CD4-positive, alpha-beta T cell treated with Interleukin-6 for 4 hours (primary cell): Measurements from ENCODE around the gene SNPH.
A peak's percentile ranks its signal among the peaks of the same experiment; 100 is the strongest.
"Not testable (repeated sequence)": the region's sequence is repeated elsewhere in the genome, so short reads cannot be mapped to it uniquely, and the experiment has no call there.

Source experiments
- DNase-seq: peaks from one replicate; pipeline ENCODE4 v3.0.0-alpha.2; 2020; ENCODE audit warnings: mixed read lengths

SNPH gene, protein sequence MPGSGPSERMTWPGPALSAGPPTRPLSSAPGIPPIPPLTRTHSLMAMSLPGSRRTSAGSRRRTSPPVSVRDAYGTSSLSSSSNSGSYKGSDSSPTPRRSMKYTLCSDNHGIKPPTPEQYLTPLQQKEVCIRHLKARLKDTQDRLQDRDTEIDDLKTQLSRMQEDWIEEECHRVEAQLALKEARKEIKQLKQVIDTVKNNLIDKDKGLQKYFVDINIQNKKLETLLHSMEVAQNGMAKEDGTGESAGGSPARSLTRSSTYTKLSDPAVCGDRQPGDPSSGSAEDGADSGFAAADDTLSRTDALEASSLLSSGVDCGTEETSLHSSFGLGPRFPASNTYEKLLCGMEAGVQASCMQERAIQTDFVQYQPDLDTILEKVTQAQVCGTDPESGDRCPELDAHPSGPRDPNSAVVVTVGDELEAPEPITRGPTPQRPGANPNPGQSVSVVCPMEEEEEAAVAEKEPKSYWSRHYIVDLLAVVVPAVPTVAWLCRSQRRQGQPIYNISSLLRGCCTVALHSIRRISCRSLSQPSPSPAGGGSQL

DNA sequence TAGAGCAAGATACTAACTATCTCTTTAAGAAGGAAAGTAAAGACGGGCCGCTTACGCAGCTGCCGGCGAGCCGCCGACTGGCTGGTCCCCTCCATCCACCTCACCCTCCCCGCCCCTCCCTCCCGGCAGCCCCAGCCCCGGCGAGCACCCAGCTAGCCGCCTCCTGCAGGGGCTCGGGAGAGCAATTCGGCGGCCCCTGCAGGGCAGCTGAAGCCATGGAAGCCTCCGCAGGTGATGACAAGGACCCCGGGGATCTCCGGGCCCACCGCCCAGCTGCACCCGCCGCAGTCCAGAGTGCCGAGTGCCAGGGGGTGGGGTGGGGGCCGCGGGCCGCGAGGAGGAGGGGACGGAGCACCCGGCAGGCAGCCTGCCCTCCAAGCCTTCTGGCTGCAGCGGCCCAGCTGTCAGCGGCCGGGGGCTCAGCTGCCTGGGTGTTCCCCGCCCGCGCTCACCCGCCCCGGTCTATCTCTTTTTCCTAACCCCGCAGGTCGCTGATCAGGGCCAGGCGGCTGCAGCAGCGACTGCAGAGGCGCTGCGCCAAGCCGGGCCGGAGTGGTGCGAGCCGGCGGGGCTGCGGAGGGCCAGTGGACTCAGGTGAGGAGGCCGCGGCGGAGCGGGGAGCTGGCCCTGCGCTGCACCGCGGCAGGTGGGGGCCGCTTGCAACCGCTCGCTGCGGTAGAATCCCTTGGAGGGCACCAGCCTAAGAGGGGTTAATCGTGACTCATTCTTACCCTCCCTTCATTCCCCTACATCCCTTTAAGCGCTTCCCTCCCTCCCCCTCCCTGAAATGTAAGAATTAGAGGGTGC is at the start of gene SNPH:
Gene SNPH (plus strand): TSS at position 128 of the 807 bp plus-strand sequence. CDS start 29,946 bp downstream, outside the sequence.
- DNase-seq, result peak; percentile 88

DNA sequence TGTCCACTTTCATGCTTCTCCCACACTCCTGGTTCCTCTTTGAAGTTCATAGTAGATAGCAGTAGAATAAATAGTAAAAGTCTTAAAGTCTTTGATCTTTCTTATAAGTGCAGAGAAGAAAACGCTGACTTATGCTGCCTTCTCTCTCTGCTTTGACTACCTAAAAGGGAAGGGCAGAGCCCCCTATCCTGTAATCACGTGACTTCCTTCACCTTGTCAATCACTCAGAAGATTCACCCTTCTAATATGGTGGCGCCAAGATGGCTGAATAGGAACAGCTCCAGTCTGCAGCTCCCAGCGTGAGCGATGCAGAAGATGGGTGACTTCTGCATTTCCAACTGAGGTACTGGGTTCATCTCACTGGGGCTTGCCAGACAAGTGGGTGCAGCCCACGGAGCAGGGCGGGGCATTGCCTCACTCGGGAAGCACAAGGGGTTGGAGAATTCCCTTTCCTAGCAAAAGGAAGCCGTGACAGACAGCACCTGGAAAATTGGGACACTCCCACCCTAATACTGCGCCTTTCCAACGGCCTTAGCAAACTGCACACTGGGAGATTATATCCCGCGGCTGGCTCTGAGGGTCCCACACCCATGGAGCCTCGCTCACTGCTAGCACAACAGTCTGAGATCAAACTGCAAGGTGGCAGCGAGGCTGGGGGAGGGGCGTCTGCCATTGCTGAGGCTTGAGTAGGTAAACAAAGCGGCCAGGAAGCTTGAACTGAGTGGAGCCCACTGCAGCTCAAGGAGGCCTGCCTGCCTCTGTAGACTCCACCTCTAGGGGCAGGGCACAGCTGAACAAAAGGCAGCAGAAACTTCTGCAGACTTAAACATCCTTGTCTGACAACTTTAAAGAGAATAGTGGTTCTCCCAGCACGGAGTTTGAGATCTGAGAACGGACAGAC is 49.3 kb upstream of the SNPH start:
- DNase-seq, result not testable (repeated sequence)

DNA sequence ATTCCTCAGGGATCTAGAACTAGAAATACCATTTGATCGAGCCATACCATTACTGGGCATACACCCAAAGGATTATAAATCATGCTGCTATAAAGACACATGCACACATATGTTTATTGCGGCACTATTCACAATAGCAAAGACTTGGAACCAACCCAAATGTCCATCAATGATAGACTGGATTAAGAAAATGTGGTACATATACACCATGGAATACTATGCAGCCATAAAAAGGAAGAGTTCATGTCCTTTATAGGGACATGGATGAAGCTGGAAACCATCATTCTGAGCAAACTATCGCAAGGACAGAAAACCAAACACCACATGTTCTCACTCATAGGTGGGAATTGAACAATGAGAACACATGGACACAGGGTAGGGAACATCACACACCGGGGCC is 43.3 kb upstream of the SNPH start:
- not testable (repeated sequence) for DNase-seq

DNA sequence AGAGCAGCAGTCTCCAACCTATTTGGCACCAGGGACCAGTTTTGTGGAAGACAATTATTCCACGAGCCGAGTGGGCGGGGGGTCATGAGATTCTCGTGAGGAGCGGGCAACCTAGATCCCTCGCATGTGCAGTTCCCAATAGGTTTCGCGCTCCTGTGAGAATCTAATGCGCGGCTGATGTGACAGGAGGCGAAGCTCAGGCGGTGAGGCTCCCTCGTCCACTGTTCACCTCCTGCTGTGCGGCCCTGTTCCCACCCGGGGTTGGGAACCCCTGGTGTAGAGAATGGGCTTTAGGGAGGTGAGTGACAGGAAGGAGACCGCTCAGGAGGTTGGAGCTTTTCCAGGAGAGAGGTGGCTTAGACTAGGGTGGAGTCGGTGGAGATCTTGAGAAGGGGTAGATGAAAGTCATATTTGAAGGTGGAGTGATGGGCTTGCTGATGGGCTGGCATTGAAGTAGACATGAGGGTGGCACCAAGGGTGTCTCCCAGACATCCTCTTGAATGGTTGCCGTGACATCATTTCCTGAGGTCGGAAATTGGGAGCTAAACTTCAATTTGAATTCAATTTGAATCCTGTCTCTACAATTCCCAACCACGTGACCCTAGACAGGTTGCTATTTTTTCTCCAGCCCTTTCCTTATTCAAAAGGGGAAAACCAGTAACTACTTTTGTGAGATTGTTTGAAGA is 41.7 kb upstream of the SNPH start:
- DNase-seq, result no peak

DNA sequence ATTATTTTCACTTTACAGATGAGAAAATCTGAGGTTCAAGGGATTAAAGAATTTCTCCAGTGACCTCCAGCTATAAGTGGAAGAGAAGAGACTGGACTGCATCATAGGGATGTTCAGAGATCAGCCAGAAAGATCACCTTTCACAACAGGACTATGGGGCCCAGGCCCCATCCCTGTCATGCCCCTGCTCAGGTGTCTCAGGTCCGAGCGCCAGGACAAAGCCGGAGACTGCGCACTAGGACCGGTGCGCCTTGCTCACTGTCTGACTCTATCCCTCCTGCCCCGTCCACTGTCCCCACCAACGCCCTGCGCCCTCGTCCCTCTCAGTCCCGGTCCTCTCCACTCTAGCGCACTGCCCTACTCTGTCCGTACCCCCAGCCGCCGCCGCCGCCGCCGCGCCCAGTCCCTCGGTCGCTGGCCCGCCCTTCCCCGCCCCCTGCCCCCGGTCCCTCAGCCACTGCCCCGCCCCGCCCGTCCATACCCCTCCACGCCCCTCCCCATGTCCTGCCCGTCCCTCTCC is 40.8 kb upstream of the SNPH start:
- peak; percentile 92 for DNase-seq

DNA sequence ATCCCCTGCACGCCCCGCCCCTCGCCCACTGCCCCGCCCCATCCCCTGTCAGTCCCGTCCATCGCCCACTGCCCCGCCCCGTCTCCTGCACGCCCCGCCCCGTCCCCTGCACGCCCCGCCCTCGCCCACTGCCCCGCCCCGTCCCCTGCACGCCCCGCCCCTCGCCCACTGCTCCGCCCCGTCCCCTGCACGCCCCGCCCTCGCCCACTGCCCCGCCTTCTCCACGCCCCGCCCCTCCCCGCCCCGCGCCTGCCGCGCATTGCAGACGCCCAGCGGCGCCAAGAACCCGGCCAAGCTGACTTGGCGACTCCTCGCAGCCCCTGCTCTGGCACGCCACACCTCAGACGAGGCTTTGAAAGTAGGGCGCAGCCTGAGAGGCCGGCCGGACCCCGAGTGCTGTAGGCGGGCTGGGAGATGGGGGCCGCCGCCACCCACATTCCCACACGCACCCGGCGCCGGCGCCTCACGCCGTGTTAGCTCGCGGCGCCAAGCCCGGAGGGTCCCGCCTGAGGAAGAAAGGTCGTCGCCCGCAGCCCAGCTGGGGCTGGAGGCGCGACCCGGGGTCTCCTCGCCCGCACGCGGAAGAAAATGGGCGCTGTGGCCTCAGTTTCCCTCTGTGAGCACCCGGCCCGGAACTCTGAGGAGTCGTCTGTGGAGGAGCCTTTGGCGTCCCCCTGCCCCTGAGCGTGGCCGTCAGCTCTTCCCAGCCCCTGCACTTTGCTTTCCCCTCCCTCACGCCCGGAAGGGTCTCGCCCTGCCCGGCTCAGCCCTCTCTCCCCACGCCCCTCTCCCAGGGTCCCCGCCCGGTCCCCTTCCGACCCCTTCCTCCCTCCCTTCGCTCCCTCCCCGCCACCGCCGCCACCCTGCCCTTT is 40.1 kb upstream of the SNPH start, which contains the start of gene RAD21L1:
Gene RAD21L1 (plus strand): TSS at position 262 of the 872 bp plus-strand sequence. CDS start 2,410 bp downstream, outside the sequence.
- no peak for DNase-seq

DNA sequence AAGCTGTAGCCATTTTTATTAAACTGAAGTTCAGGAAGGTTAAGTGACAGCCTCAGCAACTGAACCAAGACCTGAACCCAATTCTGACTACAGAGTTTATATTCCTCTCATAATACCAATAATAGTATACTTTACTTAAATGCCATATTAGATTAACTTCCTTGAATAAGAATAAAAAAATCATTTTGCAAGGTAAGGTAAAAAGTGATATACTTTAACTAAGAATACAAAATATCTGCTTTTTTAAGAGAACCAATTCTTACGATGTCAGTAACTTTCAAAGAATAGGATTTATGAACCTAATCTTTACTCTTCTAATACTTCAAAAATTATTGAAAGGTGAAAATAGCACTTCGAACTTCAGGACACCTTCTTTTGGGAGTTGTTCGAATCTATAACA is 36.6 kb upstream of the SNPH start:
- no peak for DNase-seq

DNA sequence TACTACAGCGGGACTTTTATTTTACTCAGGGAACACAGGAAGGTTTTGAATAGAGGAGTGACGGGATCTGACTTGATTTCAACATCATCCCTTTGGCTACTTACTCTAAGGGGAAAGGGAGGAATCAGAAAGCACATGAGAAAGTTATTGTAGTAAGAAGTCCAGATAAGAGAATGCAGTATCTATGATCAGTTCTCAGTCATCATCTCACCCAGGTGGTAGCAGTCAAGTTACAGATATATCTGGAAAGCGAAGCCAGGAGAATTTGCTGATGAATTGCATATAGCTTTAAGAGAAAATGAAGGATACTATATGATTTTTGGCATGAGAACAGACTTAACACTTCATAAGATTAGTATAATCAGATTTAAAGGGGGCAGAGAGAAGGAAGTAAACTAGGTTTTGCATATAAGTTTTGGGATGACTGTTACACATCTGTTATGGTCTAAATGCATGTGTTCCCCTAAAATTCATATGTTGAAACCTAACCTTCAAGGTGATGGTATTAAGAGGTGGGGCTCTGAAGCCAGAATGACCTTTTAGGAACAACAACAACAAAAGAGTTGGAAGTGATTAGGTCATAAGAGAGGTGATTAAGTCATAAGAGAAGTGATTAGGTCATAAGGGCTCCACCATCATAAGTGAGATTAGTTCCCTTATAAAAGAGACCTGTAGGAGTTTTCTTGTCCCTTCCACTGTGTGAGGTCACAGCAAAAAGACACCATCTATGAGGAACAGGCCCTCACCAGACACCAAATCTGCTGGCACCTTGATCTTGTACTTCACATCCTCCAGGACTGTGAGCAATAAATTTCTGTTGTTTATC is 33.6 kb upstream of the SNPH start:
- DNase-seq, result no peak

DNA sequence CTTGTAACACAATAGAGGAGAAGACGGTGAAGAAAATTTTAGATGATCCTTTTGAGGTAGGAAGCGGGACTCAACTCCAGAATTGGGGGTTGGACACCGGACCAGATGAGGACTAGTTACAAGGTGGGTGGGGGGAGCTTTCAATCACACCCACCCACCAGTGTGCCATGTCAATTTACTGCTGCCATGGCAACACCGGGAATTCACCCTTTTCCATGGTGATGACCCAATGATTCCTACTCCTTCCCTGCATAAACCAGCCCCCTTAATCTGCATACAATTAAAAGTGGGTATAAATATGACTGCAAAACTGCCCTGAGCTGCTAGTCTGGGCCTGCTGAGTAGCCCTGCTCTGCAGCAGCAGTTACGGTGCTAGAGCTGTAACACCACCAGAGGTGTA is 25.5 kb upstream of the SNPH start:
- DNase-seq, result no peak

DNA sequence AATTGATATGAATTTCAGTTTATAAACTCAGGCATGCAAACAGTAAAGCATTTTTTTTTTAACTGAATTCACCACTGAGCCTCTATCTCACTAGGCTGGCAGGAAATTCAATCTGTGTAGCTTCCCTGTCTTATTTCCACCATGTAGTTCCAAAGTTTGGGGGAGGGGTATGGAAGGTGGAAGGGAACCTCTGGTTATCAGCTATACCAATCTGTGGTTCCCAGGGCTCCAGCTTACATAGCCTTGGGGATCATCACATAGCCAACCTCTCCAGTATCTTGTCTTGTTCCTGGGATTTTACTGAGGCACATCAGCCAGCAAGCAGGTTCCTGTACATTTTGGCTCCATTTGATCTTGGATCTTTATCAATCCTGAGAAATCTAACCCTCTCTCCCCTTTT is 24.6 kb upstream of the SNPH start:
- no peak for DNase-seq

DNA sequence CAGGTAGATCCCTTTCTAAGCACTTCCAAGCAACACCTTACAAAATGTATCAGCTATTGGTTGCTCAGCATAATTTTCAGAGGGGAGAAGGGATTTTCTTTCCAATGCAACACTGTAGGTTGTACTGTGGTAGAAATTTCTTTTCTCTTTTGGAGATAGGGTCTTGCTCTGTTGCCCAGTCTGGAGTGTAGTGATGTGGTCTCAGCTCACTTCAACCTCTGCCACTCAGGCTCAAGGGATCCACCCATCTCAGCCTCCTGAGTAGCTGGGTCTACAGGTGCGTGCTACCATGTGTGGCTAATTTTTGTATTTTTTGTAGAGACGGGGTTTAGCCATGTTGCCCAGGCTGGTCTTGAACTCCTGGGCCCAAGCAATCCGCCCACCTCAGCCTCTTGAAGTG is 24.0 kb upstream of the SNPH start:
- DNase-seq, result no peak

DNA sequence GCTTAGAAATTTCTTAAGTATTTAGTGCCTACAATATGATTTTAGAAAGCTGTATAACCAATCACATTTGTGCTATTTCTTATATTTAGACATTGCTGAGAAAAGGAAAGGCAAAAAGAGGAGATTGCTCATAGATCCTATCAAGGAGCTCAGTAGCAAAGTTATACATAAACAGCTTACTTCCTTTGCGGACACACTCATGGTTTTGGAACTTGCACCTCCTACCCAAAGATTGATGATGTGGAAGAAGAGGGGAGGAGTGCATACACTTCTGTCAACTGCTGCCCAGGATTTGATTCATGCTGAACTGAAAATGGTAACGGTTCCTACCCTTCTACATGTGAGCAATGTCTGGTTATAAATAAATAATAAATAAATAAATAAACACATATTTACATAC is 23.6 kb upstream of the SNPH start:
- no peak for DNase-seq

DNA sequence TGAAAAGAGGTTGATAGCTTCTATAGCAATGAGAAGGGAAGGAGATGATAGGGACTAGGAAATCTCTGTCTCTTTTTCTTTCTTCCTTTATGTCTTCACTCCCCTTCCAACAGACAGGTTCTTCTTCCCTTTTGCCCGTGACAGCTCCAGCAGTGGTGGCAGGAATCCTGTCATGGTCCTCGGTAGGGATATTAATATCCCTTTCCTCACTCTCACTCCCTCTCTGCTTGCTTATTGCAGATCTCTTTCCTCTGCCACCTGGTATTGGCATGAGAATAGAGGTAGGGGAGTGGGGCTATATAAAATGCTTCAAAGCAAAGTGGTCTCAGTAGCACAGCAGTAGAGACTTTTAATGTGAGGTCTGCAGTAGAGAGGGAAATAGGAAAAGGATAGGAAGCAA is 20.5 kb upstream of the SNPH start:
- no peak for DNase-seq

DNA sequence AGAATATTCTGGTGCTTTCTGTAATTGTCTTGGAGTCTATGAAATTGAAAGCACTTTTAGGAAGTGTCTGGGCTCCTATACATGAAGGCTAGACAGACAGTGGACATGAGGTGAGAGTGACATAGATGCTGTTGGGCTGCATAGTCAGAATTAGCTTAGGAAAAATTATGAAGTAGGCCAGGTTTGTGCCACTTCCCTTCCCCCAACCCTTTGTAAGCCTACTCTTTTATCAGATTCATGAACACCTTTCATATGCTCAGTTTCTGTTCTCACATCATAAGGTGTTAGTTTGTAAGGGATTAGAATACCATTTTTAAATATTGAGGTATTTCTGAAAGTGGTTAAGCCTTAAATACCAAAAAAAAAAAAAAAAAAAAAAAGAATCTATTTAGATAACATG is 18.4 kb upstream of the SNPH start:
- DNase-seq, result no peak

DNA sequence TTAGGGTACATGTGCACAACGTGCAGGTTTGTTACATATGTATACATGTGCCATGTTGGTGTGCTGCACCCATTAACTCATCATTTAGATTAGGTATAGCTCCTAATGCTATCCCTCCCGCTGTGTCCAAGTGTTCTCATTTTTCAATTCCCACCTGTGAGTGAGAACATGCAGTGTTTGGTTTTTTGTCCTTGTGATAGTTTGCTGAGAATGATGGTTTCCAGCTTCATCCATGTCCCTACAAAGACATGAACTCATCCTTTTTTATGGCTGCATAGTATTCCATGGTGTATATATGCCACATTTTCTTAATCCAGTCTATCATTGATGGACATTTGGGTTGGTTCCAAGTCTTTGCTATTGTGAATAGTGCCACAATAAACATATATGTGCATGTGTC is 15.8 kb upstream of the SNPH start:
- DNase-seq, result not testable (repeated sequence)

DNA sequence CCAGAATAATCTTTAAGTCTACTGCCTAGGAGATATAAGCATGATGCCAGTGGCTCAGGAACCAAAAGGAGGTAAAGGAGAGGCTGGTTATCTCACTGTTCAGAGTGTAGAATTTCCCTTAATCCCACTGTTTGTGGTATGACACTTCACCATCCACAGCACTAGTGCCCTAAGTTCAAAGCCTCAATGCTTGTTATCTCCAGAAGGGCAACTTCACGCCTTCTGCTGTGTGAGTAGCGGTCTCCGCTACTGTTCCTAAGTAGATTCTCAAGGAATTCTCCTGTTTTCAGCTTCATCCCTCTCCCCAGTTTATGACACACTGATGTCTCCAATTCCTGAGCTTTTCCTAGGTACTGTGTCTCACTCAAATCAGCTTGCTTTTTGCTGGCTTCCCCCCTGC is 13.7 kb upstream of the SNPH start:
- DNase-seq, result no peak

DNA sequence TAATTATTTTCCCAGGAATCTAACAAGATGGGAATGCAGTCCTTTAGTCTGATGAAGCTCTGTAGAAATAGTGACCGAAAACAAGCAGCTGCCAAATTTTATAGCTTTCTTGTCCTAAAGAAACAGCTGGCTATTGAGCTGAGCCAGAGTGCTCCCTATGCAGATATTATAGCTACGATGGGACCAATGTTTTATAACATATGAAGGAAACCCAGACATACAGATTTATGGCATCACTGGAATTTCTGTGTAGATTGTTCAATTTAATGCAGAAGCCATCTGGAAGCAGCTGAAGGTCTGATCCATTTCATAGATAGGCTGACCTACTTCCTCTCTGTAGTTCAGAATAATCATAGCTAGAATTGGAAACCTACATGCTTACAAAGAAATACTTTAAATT is 11.8 kb upstream of the SNPH start:
- no peak for DNase-seq

DNA sequence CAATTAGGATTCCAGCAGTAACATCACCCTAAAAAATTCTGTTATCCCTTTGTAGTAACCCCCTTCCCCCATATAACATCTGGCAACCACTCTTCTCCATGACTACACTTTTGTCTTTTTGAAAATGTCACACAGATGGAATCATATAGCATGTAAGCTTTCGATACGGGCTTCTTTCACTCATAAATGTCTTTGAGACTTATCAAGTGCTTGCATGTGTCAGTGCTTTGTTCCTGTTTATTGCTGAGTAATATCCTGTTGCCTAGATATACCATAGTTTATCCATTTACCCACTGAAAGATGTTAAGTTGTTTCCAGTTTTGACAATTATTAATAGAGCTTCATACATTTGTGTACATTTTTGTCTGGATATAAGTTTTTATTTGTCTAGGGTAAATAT is 10.4 kb upstream of the SNPH start:
- DNase-seq, result no peak

DNA sequence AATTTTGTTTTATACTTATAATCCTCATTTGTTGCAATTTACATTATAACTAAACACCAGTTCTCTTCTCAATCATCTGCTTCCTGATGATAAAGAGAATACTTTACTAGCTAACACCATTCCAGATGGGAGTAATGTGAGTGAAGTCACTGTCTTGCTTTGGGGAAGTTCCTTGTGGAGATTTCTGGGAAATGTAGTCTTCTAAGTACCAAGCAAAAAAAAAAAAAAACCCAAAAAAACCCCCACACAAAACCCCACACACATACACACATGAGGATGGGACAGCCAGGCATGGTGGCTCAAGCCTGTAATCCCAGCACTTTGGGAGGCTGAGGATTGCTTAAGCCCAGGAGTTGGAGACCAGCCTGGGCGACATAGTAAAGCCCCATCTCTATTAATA is 2.2 kb upstream of the SNPH start:
- DNase-seq, result no peak

DNA sequence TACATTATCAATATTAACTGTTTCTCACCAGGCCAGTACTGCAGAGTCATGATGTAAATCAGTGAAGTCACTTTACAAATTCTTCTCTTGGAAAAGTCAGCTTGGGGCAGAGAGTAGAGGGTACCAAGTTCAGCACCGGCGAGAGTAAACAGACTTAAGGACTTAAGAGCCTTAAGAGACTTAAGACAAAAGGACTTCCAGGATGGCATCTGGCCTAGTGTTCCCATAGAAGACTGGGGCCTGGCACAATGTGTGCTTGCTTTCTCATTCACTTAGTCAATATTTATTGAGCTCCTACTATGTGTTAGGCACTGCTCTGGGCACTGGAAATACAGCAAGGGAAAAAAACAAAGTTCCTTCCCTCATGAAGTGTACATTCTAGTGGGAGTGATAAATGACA is 1.4 kb upstream of the SNPH start:
- no peak for DNase-seq
